DOHH2 (cell line): ENCODE measurements around the gene EIF4E2.

ENCODE experiments used
- H3F3A ChIP-seq: fragments of 200-600 bp; sonication (generic), shearing (Covaris generic); 2 replicates; pipeline ENCODE4 v1.6.0; 2016; ENCODE audit warnings: antibody characterized with exemption, mild to moderate bottlenecking; ENCODE audit not compliant: control insufficient read depth, insufficient read depth
- H3K27ac ChIP-seq: fragments of 200-600 bp; sonication (generic); 2 replicates; pipeline ENCODE4 v1.5.1; 2014; ENCODE audit warnings: low read depth, mild to moderate bottlenecking, low read length, moderate library complexity
- H3K27me3 ChIP-seq: fragments of 200-600 bp; sonication (generic); 2 replicates; pipeline ENCODE4 v1.6.1; 2014; ENCODE audit warnings: mild to moderate bottlenecking, low read length, mixed read lengths; ENCODE audit not compliant: control insufficient read depth
- H3K36me3 ChIP-seq: fragments of 200-600 bp; sonication (generic); 2 replicates; pipeline ENCODE4 v1.6.1; 2014; ENCODE audit warnings: mild to moderate bottlenecking, low read length, moderate library complexity, mixed read lengths; ENCODE audit not compliant: control insufficient read depth
- H3K4me1 ChIP-seq: fragments of 200-600 bp; sonication (generic); 2 replicates; pipeline ENCODE4 v1.6.1; 2014; ENCODE audit warnings: mild to moderate bottlenecking, low read length, mixed read lengths; ENCODE audit not compliant: control insufficient read depth
- H3K4me2 ChIP-seq: fragments of 200-600 bp; sonication (generic); 2 replicates; pipeline ENCODE4 v1.6.0; 2014; ENCODE audit warnings: mild to moderate bottlenecking, low read length, moderate library complexity
- H3K4me3 ChIP-seq: fragments of 200-600 bp; sonication (generic); 2 replicates; pipeline ENCODE4 v1.5.1; 2014; ENCODE audit warnings: mild to moderate bottlenecking, low read length, mixed read lengths
- H3K79me2 ChIP-seq: fragments of 200-600 bp; sonication (generic); 2 replicates; pipeline ENCODE4 v1.6.1; 2014; ENCODE audit warnings: mild to moderate bottlenecking, low read length, mixed read lengths; ENCODE audit not compliant: control insufficient read depth
- H3K9me2 ChIP-seq: fragments of 200-600 bp; sonication (generic); replicated peaks from 2 replicates; pipeline ENCODE4 v1.6.1; 2014; ENCODE audit warnings: mild to moderate bottlenecking, low read length, mixed read lengths; ENCODE audit not compliant: control insufficient read depth
- H3K9me3 ChIP-seq: fragments of 200-600 bp; sonication (generic); 2 replicates; pipeline ENCODE4 v1.6.1; 2014; ENCODE audit warnings: antibody characterized with exemption, low read length, mixed read lengths; ENCODE audit not compliant: control insufficient read depth, insufficient read depth
- H4K20me1 ChIP-seq: fragments of 200-600 bp; sonication (generic); 2 replicates; pipeline ENCODE4 v1.6.0; 2014; ENCODE audit warnings: low read depth, mild to moderate bottlenecking, antibody characterized with exemption, low read length, moderate library complexity; ENCODE audit not compliant: control insufficient read depth, insufficient read depth
- EZH2phosphoT487 ChIP-seq: fragments of 200-600 bp; sonication (generic); IDR thresholded peaks from 2 replicates; pipeline ENCODE4 v1.6.1; 2017; ENCODE audit warnings: borderline replicate concordance, mild to moderate bottlenecking, antibody characterized with exemption, low read length, moderate library complexity, mixed read lengths
- TF ChIP-seq, protein P1 (sequence below): fragments of 200-600 bp; sonication (generic); IDR thresholded peaks from one replicate; pipeline ENCODE4 v1.5.1; 2014; ENCODE audit warnings: antibody characterized with exemption, mild to moderate bottlenecking, low read depth, low read length; ENCODE audit not compliant: poor library complexity, severe bottlenecking

EIF4E2 gene

DNA sequence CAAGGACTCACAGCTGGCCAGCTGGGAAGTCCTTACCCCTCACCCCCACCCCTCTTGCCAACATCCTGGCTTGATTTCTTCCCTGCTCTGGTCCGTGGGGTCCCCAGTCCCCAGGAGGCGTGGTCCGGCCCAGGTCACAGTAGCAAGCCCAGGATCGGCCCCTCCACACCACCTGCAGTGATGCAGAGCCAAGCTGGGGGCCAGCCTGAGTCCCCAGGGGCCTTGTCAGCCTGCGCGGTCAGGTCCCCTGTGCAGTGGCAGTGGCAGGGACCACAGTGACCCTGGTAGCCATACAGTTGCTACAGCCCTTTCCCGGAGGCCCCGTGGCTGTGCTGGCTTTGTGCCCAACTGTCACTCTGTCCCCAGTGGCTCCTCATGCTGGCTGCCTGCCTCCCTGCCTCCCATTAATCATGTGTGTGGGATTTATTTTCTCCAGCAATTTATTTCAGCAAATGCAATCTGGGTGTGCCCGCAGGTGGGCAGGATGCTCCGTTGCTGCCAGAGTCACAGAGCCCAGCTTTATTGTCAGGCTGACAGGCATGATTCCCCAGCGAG lies 39.1 kb upstream of the EIF4E2 start:
- no peak overlapping the region for H3K4me2 ChIP-seq
- no peaks in the 10 kb centered on the region for H3K9me3 ChIP-seq
- no peaks in the 10 kb centered on the region for H3K36me3 ChIP-seq
- H3K4me3 ChIP-seq = no peak overlapping the region
- TF ChIP-seq, protein P1, sequence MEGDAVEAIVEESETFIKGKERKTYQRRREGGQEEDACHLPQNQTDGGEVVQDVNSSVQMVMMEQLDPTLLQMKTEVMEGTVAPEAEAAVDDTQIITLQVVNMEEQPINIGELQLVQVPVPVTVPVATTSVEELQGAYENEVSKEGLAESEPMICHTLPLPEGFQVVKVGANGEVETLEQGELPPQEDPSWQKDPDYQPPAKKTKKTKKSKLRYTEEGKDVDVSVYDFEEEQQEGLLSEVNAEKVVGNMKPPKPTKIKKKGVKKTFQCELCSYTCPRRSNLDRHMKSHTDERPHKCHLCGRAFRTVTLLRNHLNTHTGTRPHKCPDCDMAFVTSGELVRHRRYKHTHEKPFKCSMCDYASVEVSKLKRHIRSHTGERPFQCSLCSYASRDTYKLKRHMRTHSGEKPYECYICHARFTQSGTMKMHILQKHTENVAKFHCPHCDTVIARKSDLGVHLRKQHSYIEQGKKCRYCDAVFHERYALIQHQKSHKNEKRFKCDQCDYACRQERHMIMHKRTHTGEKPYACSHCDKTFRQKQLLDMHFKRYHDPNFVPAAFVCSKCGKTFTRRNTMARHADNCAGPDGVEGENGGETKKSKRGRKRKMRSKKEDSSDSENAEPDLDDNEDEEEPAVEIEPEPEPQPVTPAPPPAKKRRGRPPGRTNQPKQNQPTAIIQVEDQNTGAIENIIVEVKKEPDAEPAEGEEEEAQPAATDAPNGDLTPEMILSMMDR = no peak
- TF ChIP-seq EZH2phosphoT487 = no peak
- H3K4me1 ChIP-seq = no peaks in the 10 kb centered on the region; the same call in 1 of the 2 replicates
- H3K27me3 ChIP-seq = no peaks in the 10 kb centered on the region
- no peaks in the 10 kb centered on the region for H4K20me1 ChIP-seq
- H3K79me2 ChIP-seq = no peaks in the 10 kb centered on the region
- no peaks in the 10 kb centered on the region for H3F3A ChIP-seq
- no peaks in the 10 kb centered on the region for H3K9me2 ChIP-seq
- no peak overlapping the region for H3K27ac ChIP-seq

DNA sequence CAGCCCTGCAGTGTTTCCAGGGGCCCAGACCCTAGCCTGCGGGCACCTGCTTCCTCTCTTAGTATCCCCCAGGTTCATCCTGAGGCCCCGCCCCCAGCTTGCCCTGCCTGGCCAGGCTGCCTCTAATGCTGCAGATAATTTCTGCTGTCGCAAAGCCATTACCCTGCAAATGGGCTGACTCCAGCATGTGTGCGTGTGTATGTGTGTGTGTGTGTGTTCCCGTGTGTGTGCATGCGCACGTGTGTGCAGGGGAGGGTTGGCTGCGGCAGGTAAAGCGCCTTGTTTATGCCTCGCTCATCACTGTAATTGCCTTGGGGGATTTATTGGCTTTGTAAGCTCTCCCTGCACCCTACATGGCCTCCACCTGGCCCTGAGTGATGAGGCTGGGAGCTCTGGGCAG lies 37.9 kb upstream of the EIF4E2 start:
- Histone ChIP-seq H3K27me3 (no peaks in the 10 kb centered on the region), H3K27ac (no peak overlapping the region)
- TF ChIP-seq EZH2phosphoT487 = no peak
- TF ChIP-seq, protein P1 = no peak

DNA sequence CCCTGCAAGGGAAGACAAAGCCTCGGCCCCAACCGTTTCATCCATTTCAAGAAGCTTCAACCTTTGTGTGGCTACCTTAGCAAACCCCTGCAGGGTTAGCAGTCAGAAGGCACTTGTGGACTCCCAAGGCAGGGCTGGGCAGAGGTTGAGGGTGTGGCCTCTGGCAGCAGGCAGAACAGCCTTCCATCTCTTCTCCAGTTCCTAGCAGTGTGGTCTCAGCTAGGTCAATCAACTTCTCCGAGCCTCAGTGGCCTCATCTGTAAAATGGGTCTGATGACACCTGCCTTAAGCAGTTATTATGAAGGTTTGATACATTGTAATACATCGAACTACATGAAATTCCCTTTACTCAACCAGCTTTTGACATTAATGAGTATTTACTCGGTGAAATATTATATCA lies 37.1 kb upstream of the EIF4E2 start:
- no peak overlapping the region for H3K4me2 ChIP-seq
- TF ChIP-seq EZH2phosphoT487 = no peak
- TF ChIP-seq, protein P1 = no peak
- H3K4me1 ChIP-seq = peaks cover 11% of the 10 kb centered on the region; the same call in 1 of the 2 replicates
- no peak overlapping the region for H3K27ac ChIP-seq
- no peaks in the 10 kb centered on the region for H3K36me3 ChIP-seq
- no peaks in the 10 kb centered on the region for H3K79me2 ChIP-seq
- H3K9me2 ChIP-seq = no peaks in the 10 kb centered on the region
- no peaks in the 10 kb centered on the region for H3F3A ChIP-seq
- no peak overlapping the region for H3K4me3 ChIP-seq
- H4K20me1 ChIP-seq = no peaks in the 10 kb centered on the region
- no peaks in the 10 kb centered on the region for H3K9me3 ChIP-seq
- no peaks in the 10 kb centered on the region for H3K27me3 ChIP-seq

More for the DNA sequence above, 37.9 kb upstream of the EIF4E2 start:
- Histone ChIP-seq H3F3A (no peaks in the 10 kb centered on the region), H3K4me2 (no peak overlapping the region), H3K79me2 (no peaks in the 10 kb centered on the region), H3K4me1 (peaks cover 9% of the 10 kb centered on the region; the same call in 1 of the 2 replicates), H4K20me1 (no peaks in the 10 kb centered on the region), H3K4me3 (no peak overlapping the region), H3K36me3 (no peaks in the 10 kb centered on the region), H3K9me2 (no peaks in the 10 kb centered on the region), H3K9me3 (no peaks in the 10 kb centered on the region)
